Ascending aorta (tissue), 2 donors: ENCODE data around the gene UPK3BL2. TPM values are rescaled to one million over a fixed set of nuclear protein-coding genes. Genes with fewer than 3 reads are reported as not detected.
"Not testable (repeated sequence)": the region's sequence is repeated elsewhere in the genome, so short reads cannot be mapped to it uniquely, and the experiment has no call there.

ENCODE experiments used
- DNase-seq, 2 donors: peaks; one replicate each; pipeline ENCODE4 v3.0.0-alpha.2; 2019; ENCODE audit warnings: low spot score in 2 of 2
- H3K27ac ChIP-seq, 2 donors: fragments of 200-600 bp; sonication (generic); one replicate each; pipeline ENCODE4 v1.5.1; 2016 to 2017; ENCODE audit warnings: mild to moderate bottlenecking in 1 of 2
- H3K27me3 ChIP-seq: fragments of 200-600 bp; sonication (generic); one replicate; pipeline ENCODE4 v1.5.1; 2017
- H3K36me3 ChIP-seq, 2 donors: fragments of 200-600 bp; sonication (generic); one replicate each; pipeline ENCODE4 v1.5.1; 2016
- H3K4me1 ChIP-seq, 2 donors: fragments of 200-600 bp; sonication (generic); one replicate each; pipeline ENCODE4 v1.5.1; 2016 to 2017; ENCODE audit warnings: mild to moderate bottlenecking in 1 of 2
- H3K4me3 ChIP-seq, 2 donors: fragments of 200-600 bp; sonication (generic); one replicate each; pipeline ENCODE4 v1.5.1; 2016 to 2017; ENCODE audit warnings: mild to moderate bottlenecking in 1 of 2
- H3K9me3 ChIP-seq, 2 donors: fragments of 200-600 bp; sonication (generic); one replicate each; pipeline ENCODE4 v1.5.1; 2016
- intact Hi-C: fragments of 100-400 bp; cut with DNase I; formaldehyde crosslinking; loops from one replicate; pipeline ENCODE4 v1.15.1; 2023
- total RNA-seq: library from RNA; depleted of rRNA; stranded (reverse); fragments of >200 nt; gene quantifications from one replicate; pipeline ENCODE4 v1.1.0, GENCODE V29; 2016

The UPK3BL2 gene
- total RNA-seq, 1 donor from 2014 or later: 43.5 TPM

GRCh38 chr7:102516951-102517350 is 26.5 kb downstream of the UPK3BL2 start:
- H3K9me3 ChIP-seq, H3K27ac ChIP-seq, intact Hi-C loops, DNase-seq, H3K4me3 ChIP-seq, H3K36me3 ChIP-seq, H3K27me3 ChIP-seq, H3K4me1 ChIP-seq: not testable (repeated sequence)

- H3K4me1 ChIP-seq, H3K9me3 ChIP-seq, H3K36me3 ChIP-seq, intact Hi-C loops, DNase-seq, H3K27me3 ChIP-seq, H3K27ac ChIP-seq, H3K4me3 ChIP-seq: not testable (repeated sequence)
Measured at GRCh38 chr7:102515889-102516288, 27.6 kb downstream of the UPK3BL2 start.

GRCh38 chr7:102514881-102515721 is 28.4 kb downstream of the UPK3BL2 start:
- H3K27me3 ChIP-seq, DNase-seq, H3K4me3 ChIP-seq, intact Hi-C loops, H3K36me3 ChIP-seq, H3K4me1 ChIP-seq, H3K9me3 ChIP-seq: not testable (repeated sequence)
- H3K27ac ChIP-seq: peak overlapping the region in 1 of 2 donors; percentile 74

- intact Hi-C loops, H3K27me3 ChIP-seq, H3K36me3 ChIP-seq: not testable (repeated sequence)
Measured at GRCh38 chr7:102512642-102513221, 30.8 kb downstream of the UPK3BL2 start.

GRCh38 chr7:102511860-102512522 is 31.5 kb downstream of the UPK3BL2 start:
- H3K27me3 ChIP-seq, H3K9me3 ChIP-seq, intact Hi-C loops, H3K36me3 ChIP-seq, H3K27ac ChIP-seq, H3K4me1 ChIP-seq, DNase-seq, H3K4me3 ChIP-seq: not testable (repeated sequence)

More at GRCh38 chr7:102512642-102513221, 30.8 kb downstream of the UPK3BL2 start:
- not testable (repeated sequence) for H3K4me1 ChIP-seq, H3K9me3 ChIP-seq
- DNase-seq: peak in 1 of 2 donors; percentile 70
- peak overlapping the region in 1 of 2 donors; percentile 35 for H3K4me3 ChIP-seq
- peak overlapping the region; percentile 75 to 85 for H3K27ac ChIP-seq

- H3K27ac ChIP-seq, intact Hi-C loops, H3K36me3 ChIP-seq, H3K27me3 ChIP-seq, H3K4me1 ChIP-seq, H3K9me3 ChIP-seq, H3K4me3 ChIP-seq, DNase-seq: not testable (repeated sequence)
Measured at GRCh38 chr7:102510575-102510974, 32.9 kb downstream of the UPK3BL2 start.

GRCh38 chr7:102507410-102508088 is 35.9 kb downstream of the UPK3BL2 start:
- H3K9me3 ChIP-seq, H3K27ac ChIP-seq, H3K4me1 ChIP-seq, intact Hi-C loops, H3K27me3 ChIP-seq, H3K4me3 ChIP-seq, H3K36me3 ChIP-seq: not testable (repeated sequence)
- DNase-seq: peak in 1 of 2 donors; percentile 34

- H3K9me3 ChIP-seq, intact Hi-C loops, H3K27me3 ChIP-seq, H3K36me3 ChIP-seq, H3K4me1 ChIP-seq, H3K4me3 ChIP-seq: not testable (repeated sequence)
- peak overlapping the region; percentile 72 to 78 for H3K27ac ChIP-seq
- peak in 1 of 2 donors; percentile 65 for DNase-seq
Measured at GRCh38 chr7:102505298-102506185, 38.0 kb downstream of the UPK3BL2 start.

- H3K27ac ChIP-seq, H3K4me1 ChIP-seq, intact Hi-C loops, H3K9me3 ChIP-seq, H3K27me3 ChIP-seq, H3K36me3 ChIP-seq, H3K4me3 ChIP-seq, DNase-seq: not testable (repeated sequence)
Measured at GRCh38 chr7:102503141-102503540, 40.4 kb downstream of the UPK3BL2 start.

- H3K36me3 ChIP-seq, H3K4me1 ChIP-seq, H3K27me3 ChIP-seq, DNase-seq, H3K4me3 ChIP-seq, intact Hi-C loops, H3K9me3 ChIP-seq, H3K27ac ChIP-seq: not testable (repeated sequence)
Measured at GRCh38 chr7:102498321-102498720, 45.2 kb downstream of the UPK3BL2 start.

- DNase-seq, H3K4me1 ChIP-seq, H3K27me3 ChIP-seq, H3K4me3 ChIP-seq, intact Hi-C loops, H3K36me3 ChIP-seq, H3K27ac ChIP-seq, H3K9me3 ChIP-seq: not testable (repeated sequence)
Measured at GRCh38 chr7:102497308-102497707, 46.2 kb downstream of the UPK3BL2 start.

- H3K36me3 ChIP-seq, H3K9me3 ChIP-seq, DNase-seq, H3K4me3 ChIP-seq, H3K27me3 ChIP-seq, intact Hi-C loops, H3K4me1 ChIP-seq, H3K27ac ChIP-seq: not testable (repeated sequence)
Measured at GRCh38 chr7:102496861-102497260, 46.6 kb downstream of the UPK3BL2 start.
